ENCODE measurements around the gene HECA.
A peak's percentile ranks its signal among the peaks of the same experiment; 100 is the strongest.

Gene HECA

GRCh38 chr6:139164001-139164400 is 29.1 kb downstream of the HECA start:
- Mint-ChIP-seq H3K27me3 (no peaks in the 10 kb centered on the region), H3K9me3 (no peaks in the 10 kb centered on the region), H3K36me3 (ENCODE audit: low read depth) (peaks cover 43% of the 10 kb centered on the region), H3K27ac (peak overlapping the region; percentile 99), H3K4me3 (peak overlapping the region; percentile 6), H3K4me1 (ENCODE audit: low read depth) (peaks cover 95% of the 10 kb centered on the region)

GRCh38 chr6:139165324-139165723 is 30.4 kb downstream of the HECA start:
- Mint-ChIP-seq H3K36me3 (ENCODE audit: low read depth) (peaks cover 53% of the 10 kb centered on the region), H3K9me3 (no peaks in the 10 kb centered on the region), H3K27ac (peak overlapping the region; percentile 64), H3K4me1 (ENCODE audit: low read depth) (peaks cover 95% of the 10 kb centered on the region), H3K4me3 (no peak overlapping the region), H3K27me3 (no peaks in the 10 kb centered on the region)

- Mint-ChIP-seq H3K9me3 (no peaks in the 10 kb centered on the region), H3K27me3 (no peaks in the 10 kb centered on the region), H3K4me3 (no peak overlapping the region), H3K27ac (no peak overlapping the region), H3K4me1 (ENCODE audit: low read depth) (peaks cover 95% of the 10 kb centered on the region), H3K36me3 (ENCODE audit: low read depth) (peaks cover 63% of the 10 kb centered on the region)
Observed at GRCh38 chr6:139166238-139166955, 31.5 kb downstream of the HECA start.

GRCh38 chr6:139166956-139167313 is 32.1 kb downstream of the HECA start:
- peaks cover 65% of the 10 kb centered on the region for H3K36me3 Mint-ChIP-seq (ENCODE audit: low read depth)
- no peaks in the 10 kb centered on the region for H3K27me3 Mint-ChIP-seq
- no peak overlapping the region for H3K27ac Mint-ChIP-seq
- peaks cover 92% of the 10 kb centered on the region for H3K4me1 Mint-ChIP-seq (ENCODE audit: low read depth)
- H3K4me3 Mint-ChIP-seq = no peak overlapping the region
- H3K9me3 Mint-ChIP-seq = no peaks in the 10 kb centered on the region

DNA sequence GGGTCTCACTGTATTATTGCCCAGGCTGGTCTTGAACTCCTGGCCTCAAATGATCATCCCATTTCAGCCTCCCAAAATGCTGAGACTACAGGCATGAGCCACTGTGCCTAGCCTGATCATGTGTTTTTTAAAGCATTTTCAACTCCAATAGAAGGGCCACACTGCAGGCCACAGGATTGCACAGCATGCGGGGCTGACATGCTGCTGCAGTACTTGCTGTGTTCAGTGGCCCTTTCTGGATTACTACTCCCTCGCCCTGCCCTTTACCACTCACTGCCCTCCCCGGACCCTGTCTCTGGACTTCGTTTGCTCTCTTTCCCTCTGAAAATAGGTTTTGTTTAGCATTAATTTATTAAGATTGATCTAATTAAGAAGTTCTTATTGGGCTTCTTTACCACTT is 37.3 kb downstream of the HECA start:
- no peak overlapping the region for H3K4me3 Mint-ChIP-seq
- H3K36me3 Mint-ChIP-seq (ENCODE audit: low read depth) = peaks cover 69% of the 10 kb centered on the region

GRCh38 chr6:139172567-139172966 is 37.7 kb downstream of the HECA start:
- H3K4me3 Mint-ChIP-seq = no peak overlapping the region
- H3K4me1 Mint-ChIP-seq (ENCODE audit: low read depth) = peaks cover 91% of the 10 kb centered on the region
- H3K36me3 Mint-ChIP-seq (ENCODE audit: low read depth) = peaks cover 69% of the 10 kb centered on the region
- H3K27me3 Mint-ChIP-seq = no peaks in the 10 kb centered on the region
- H3K9me3 Mint-ChIP-seq = no peaks in the 10 kb centered on the region
- H3K27ac Mint-ChIP-seq = peak overlapping the region; percentile 83

More for the DNA sequence above, 37.3 kb downstream of the HECA start:
- H3K4me1 Mint-ChIP-seq (ENCODE audit: low read depth) = peaks cover 91% of the 10 kb centered on the region
- H3K9me3 Mint-ChIP-seq = no peaks in the 10 kb centered on the region
- no peaks in the 10 kb centered on the region for H3K27me3 Mint-ChIP-seq
- peak overlapping the region; percentile 83 for H3K27ac Mint-ChIP-seq

- Mint-ChIP-seq H3K4me3 (no peak overlapping the region), H3K9me3 (no peaks in the 10 kb centered on the region), H3K4me1 (ENCODE audit: low read depth) (peaks cover 93% of the 10 kb centered on the region), H3K27ac (peak overlapping the region; percentile 83), H3K36me3 (ENCODE audit: low read depth) (peaks cover 67% of the 10 kb centered on the region), H3K27me3 (no peaks in the 10 kb centered on the region)
Observed at GRCh38 chr6:139173172-139173571, 38.3 kb downstream of the HECA start.

DNA sequence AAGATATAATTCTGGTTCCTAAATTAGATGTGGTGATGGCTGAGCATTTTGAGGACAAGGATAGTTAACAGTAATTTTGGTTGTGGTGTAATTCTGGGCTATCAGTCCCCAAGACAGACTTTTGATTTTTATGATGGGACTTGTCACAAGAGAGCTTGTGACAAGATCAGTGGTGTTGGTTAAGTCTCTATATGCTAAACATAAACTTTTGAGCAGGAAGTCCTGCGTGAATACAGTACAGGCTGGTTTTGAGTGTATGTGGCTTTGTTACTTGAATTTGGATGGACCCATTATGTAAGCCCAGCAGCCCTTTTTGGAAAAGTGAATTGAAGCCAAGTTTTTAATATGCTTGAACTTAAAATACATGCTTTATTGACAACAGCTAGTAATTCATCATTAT is 38.9 kb downstream of the HECA start:
- Mint-ChIP-seq H3K27me3 (no peaks in the 10 kb centered on the region), H3K27ac (peak overlapping the region; percentile 83), H3K4me3 (no peak overlapping the region), H3K9me3 (no peaks in the 10 kb centered on the region), H3K36me3 (ENCODE audit: low read depth) (peaks cover 64% of the 10 kb centered on the region), H3K4me1 (ENCODE audit: low read depth) (peaks cover 93% of the 10 kb centered on the region)

GRCh38 chr6:139174961-139175360 is 40.1 kb downstream of the HECA start:
- H3K4me3 Mint-ChIP-seq = no peak overlapping the region
- no peaks in the 10 kb centered on the region for H3K27me3 Mint-ChIP-seq
- peaks cover 65% of the 10 kb centered on the region for H3K36me3 Mint-ChIP-seq (ENCODE audit: low read depth)
- H3K9me3 Mint-ChIP-seq = no peaks in the 10 kb centered on the region
- peaks cover 91% of the 10 kb centered on the region for H3K4me1 Mint-ChIP-seq (ENCODE audit: low read depth)
- peak overlapping the region; percentile 69 for H3K27ac Mint-ChIP-seq

GRCh38 chr6:139175389-139175948 is 40.6 kb downstream of the HECA start:
- Mint-ChIP-seq H3K36me3 (ENCODE audit: low read depth) (peaks cover 66% of the 10 kb centered on the region), H3K27me3 (no peaks in the 10 kb centered on the region), H3K9me3 (no peaks in the 10 kb centered on the region), H3K27ac (peak overlapping the region; percentile 69), H3K4me3 (peak overlapping the region; percentile 51), H3K4me1 (ENCODE audit: low read depth) (peaks cover 91% of the 10 kb centered on the region)

GRCh38 chr6:139181236-139181635 is 46.4 kb downstream of the HECA start:
- no peaks in the 10 kb centered on the region for H3K9me3 Mint-ChIP-seq
- peaks cover 49% of the 10 kb centered on the region for H3K36me3 Mint-ChIP-seq (ENCODE audit: low read depth)
- no peak overlapping the region for H3K27ac Mint-ChIP-seq
- no peak overlapping the region for H3K4me3 Mint-ChIP-seq
- H3K4me1 Mint-ChIP-seq (ENCODE audit: low read depth) = peaks cover 75% of the 10 kb centered on the region
- H3K27me3 Mint-ChIP-seq = no peaks in the 10 kb centered on the region

DNA sequence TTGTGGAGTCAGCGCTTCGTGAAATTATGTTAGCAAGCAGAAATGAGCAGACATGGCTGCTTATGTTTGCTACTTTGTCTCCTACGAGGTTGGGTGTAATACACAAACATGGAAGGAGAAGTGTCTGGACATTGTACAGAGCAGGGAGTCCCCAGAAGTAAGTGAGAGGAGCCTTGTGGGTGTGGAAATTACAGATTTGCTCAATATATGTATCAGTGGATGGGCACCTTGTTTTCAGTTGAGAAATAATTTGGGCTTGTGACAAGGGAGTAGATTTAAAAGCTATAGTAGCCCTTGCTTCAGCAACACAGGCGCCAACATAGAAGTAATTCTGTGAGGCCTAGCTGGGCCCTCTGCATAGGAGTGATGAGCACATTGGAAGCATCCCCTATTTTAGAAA is 49.2 kb downstream of the HECA start:
- H3K36me3 Mint-ChIP-seq (ENCODE audit: low read depth) = peaks cover 29% of the 10 kb centered on the region
- H3K4me1 Mint-ChIP-seq (ENCODE audit: low read depth) = peaks cover 66% of the 10 kb centered on the region
- no peaks in the 10 kb centered on the region for H3K9me3 Mint-ChIP-seq
- no peak overlapping the region for H3K27ac Mint-ChIP-seq
- H3K27me3 Mint-ChIP-seq = no peaks in the 10 kb centered on the region
- H3K4me3 Mint-ChIP-seq = no peak overlapping the region

- H3K36me3 Mint-ChIP-seq (ENCODE audit: low read depth) = peaks cover 24% of the 10 kb centered on the region
- no peaks in the 10 kb centered on the region for H3K9me3 Mint-ChIP-seq
- no peak overlapping the region for H3K27ac Mint-ChIP-seq
- H3K4me1 Mint-ChIP-seq (ENCODE audit: low read depth) = peaks cover 62% of the 10 kb centered on the region
- H3K27me3 Mint-ChIP-seq = no peaks in the 10 kb centered on the region
- no peak overlapping the region for H3K4me3 Mint-ChIP-seq
Observed at GRCh38 chr6:139184459-139184858, 49.6 kb downstream of the HECA start.

DNA sequence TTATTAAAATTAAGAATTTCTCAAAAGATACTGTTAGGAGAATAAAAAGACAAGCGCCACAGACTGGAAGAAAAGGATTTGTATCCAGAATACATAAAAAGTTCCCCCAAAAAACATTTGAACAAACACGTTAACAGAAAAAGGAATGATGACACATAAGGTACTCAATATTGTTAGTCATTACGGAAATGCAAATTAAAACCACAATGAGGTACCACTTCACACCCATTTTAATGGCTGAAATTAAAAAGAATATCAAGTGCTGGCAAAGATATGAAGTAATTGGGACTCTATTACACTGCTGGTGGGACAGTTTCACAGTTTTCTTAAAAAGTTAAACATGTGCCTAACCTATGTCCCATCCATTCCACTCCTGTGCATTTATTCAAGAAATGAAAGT is 51.4 kb downstream of the HECA start:
- Mint-ChIP-seq H3K27me3 (no peaks in the 10 kb centered on the region), H3K27ac (peak overlapping the region; percentile 62), H3K4me1 (ENCODE audit: low read depth) (peaks cover 49% of the 10 kb centered on the region), H3K4me3 (no peak overlapping the region), H3K9me3 (no peaks in the 10 kb centered on the region), H3K36me3 (ENCODE audit: low read depth) (peaks cover 8% of the 10 kb centered on the region)

DNA sequence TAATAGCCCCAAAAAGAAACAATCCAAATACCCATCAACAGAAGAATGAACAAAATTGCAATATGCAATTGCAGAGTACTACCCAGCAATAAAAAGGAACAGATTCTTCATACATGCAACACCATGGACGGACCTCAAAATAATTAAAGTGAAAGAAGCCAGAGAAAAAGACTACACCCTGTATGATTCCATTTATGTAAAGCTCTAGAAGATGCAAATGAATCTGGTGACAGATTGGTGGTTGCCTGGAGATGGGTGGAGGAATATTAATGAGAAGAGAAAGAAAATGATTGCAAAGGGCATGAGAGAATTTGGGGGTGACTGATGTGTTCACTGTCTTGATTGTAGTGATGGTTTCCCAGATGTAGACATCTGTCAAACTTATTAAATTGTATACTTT is 51.8 kb downstream of the HECA start:
- Mint-ChIP-seq H3K9me3 (no peaks in the 10 kb centered on the region), H3K36me3 (ENCODE audit: low read depth) (peaks cover 4% of the 10 kb centered on the region), H3K27me3 (no peaks in the 10 kb centered on the region), H3K4me1 (ENCODE audit: low read depth) (peaks cover 49% of the 10 kb centered on the region), H3K4me3 (no peak overlapping the region), H3K27ac (peak overlapping the region; percentile 62)

DNA sequence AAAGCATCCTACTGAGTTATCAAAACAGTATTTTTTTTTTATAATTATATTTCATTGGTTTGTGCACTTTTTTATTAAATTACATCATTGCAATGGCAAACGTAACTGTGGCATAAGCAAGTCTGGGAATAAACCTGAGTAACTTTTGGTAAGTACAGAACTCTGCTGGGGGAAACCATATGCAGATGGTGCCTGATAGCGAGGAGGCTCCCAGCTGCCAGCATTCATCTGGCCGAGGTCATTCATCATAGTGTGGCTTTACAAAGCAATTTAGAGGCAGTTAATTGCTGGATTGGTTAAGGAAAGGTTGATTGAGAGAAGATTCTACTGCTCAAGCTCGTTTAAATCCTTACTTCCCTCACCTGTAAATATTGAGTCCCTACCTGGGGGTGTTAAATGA is 52.6 kb downstream of the HECA start:
- Mint-ChIP-seq H3K36me3 (ENCODE audit: low read depth) (no peaks in the 10 kb centered on the region), H3K9me3 (no peaks in the 10 kb centered on the region), H3K27ac (no peak overlapping the region), H3K4me3 (no peak overlapping the region), H3K27me3 (no peaks in the 10 kb centered on the region), H3K4me1 (ENCODE audit: low read depth) (peaks cover 49% of the 10 kb centered on the region)
